ENCODE data around the gene PPFIBP2.

DNA sequence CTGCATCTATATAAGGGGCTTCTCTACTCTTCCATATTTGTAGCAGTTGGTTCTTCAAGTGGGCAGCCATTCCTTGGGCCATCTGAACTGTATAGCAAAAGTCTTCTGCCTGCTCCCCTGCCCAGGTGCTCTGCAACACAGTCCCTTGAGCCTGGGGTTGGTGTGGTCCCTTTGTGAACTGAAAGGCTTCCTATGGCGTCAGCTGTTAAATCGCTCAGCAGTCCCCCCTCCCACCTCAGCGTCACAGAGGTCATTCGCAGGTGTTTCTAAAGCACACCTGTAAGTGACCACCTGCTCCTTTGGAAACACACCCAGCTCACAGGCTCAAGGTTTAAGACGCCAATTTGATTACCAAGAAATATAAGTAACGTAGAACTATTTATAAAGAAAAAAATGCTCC, 122.6 kb downstream of the PPFIBP2 start:
- TF ChIP-seq, protein P1, sequence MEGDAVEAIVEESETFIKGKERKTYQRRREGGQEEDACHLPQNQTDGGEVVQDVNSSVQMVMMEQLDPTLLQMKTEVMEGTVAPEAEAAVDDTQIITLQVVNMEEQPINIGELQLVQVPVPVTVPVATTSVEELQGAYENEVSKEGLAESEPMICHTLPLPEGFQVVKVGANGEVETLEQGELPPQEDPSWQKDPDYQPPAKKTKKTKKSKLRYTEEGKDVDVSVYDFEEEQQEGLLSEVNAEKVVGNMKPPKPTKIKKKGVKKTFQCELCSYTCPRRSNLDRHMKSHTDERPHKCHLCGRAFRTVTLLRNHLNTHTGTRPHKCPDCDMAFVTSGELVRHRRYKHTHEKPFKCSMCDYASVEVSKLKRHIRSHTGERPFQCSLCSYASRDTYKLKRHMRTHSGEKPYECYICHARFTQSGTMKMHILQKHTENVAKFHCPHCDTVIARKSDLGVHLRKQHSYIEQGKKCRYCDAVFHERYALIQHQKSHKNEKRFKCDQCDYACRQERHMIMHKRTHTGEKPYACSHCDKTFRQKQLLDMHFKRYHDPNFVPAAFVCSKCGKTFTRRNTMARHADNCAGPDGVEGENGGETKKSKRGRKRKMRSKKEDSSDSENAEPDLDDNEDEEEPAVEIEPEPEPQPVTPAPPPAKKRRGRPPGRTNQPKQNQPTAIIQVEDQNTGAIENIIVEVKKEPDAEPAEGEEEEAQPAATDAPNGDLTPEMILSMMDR (IDR thresholded peaks at IDR 0.05) = no peak
- TF ChIP-seq POLR2A (IDR thresholded peaks at IDR 0.05; ENCODE audit: low read depth) (no peak), EP300 (IDR thresholded peaks at IDR 0.05) (no peak), POLR2AphosphoS5 (IDR thresholded peaks at IDR 0.05) (no peak)

Measured in esophagus muscularis mucosa (tissue), 4 donors.